ENCODE data around the gene KRT38. TPM values are rescaled to one million over a fixed set of nuclear protein-coding genes. Genes with fewer than 3 reads are reported as not detected.

KRT38 gene
- total and polyA plus RNA-seq, 2 of the 8 experiments (the other 6 are each of a cell fraction or from before 2014, with no cell fraction given) = not detected

GRCh38 chr17:41417127-41417526 is 23.7 kb downstream of the KRT38 start (continued):
- TF ChIP-seq CHD7 (IDR thresholded peaks at IDR 0.05; ENCODE audit: insufficient replicate concordance, low read length) (no peak), JUND (IDR thresholded peaks at IDR 0.05; ENCODE audit: low read length) (no peak), BCL11A (IDR thresholded peaks at IDR 0.05; ENCODE audit: low read depth in 2 of 2, low read length in 2 of 2) (no peak), FOSL1 (IDR thresholded peaks at IDR 0.05; ENCODE audit: insufficient read depth, low read depth, low read length) (no peak), RBBP5 (IDR thresholded peaks at IDR 0.05; ENCODE audit: borderline replicate concordance, low read depth, low read length) (no peak), TAF7 (optimal IDR thresholded peaks at IDR 0.05; ENCODE audit: borderline replicate concordance, low read depth, low read length) (no peak), CBX8 (IDR thresholded peaks at IDR 0.05; ENCODE audit: borderline replicate concordance, low read depth, low read length) (no peak), ASH2L (IDR thresholded peaks at IDR 0.05; ENCODE audit: low read length) (no peak)

All from H1 (cell line).